HepG2 (cell line): ENCODE results near the gene SP6. TPM values are rescaled to one million over a fixed set of nuclear protein-coding genes. Genes with fewer than 3 reads are reported as not detected.

ENCODE experiments used
- CREM ChIP-seq, 2 experiments: sonication (generic) in 1 of 2; formaldehyde crosslinking in 1 of 2; IDR thresholded peaks; 2 replicates each; pipeline versions ENCODE4 v1.4.0 to v1.6.1; 2016 to 2020; ENCODE audit warnings: antibody characterized with exemption in 1 of 2, mild to moderate bottlenecking in 1 of 2, missing genetic modification reagents in 1 of 2
- FOXA1 ChIP-seq, 2 experiments: fragments of 450-650 bp in 1 of 2; sonication (generic) in 1 of 2; formaldehyde crosslinking in 1 of 2; IDR thresholded peaks; 2 replicates each; pipeline versions ENCODE4 v1.4.0 to v1.6.1; 2016 to 2020; ENCODE audit warnings: missing genetic modification reagents in 1 of 2
- GTF2F1 ChIP-seq: fragments of 150-350 bp; IDR thresholded peaks from 2 replicates; pipeline ENCODE4 v1.6.1; 2014; ENCODE audit warnings: low read length
- JUNB ChIP-seq: sonication (generic); formaldehyde crosslinking; IDR thresholded peaks from 2 replicates; pipeline ENCODE4 v1.8.0; 2022; ENCODE audit warnings: missing genetic modification reagents, mild to moderate bottlenecking, borderline replicate concordance
- MTF2 ChIP-seq: sonication (generic); formaldehyde crosslinking; IDR thresholded peaks from 2 replicates; pipeline ENCODE4 v1.5.0; 2020; ENCODE audit warnings: missing genetic modification reagents, borderline replicate concordance
- NFE2 ChIP-seq: sonication (generic); formaldehyde crosslinking; IDR thresholded peaks from 2 replicates; pipeline ENCODE4 v1.4.0; 2020; ENCODE audit warnings: missing genetic modification reagents
- PATZ1 ChIP-seq: sonication (generic); formaldehyde crosslinking; IDR thresholded peaks from 2 replicates; pipeline ENCODE4 v1.4.0; 2020; ENCODE audit warnings: missing genetic modification reagents
- RARA ChIP-seq: IDR thresholded peaks from 2 replicates; pipeline ENCODE4 v1.6.1; 2016; ENCODE audit warnings: missing genetic modification reagents, missing compliant biosample characterization
- RBAK ChIP-seq: sonication (generic); formaldehyde crosslinking; IDR thresholded peaks from 2 replicates; pipeline ENCODE4 v1.5.1; 2020; ENCODE audit warnings: mild to moderate bottlenecking, missing genetic modification reagents
- RERE ChIP-seq: IDR thresholded peaks from 2 replicates; pipeline ENCODE4 v1.6.1; 2016; ENCODE audit warnings: low read depth, missing genetic modification reagents, missing compliant biosample characterization
- SKIL ChIP-seq: sonication (generic); formaldehyde crosslinking; IDR thresholded peaks from 2 replicates; pipeline ENCODE4 v1.8.0; 2022; ENCODE audit warnings: missing genetic modification reagents, mild to moderate bottlenecking, moderate library complexity, borderline replicate concordance
- TCF7 ChIP-seq: sonication (generic); IDR thresholded peaks from 2 replicates; pipeline ENCODE4 v1.6.1; 2016; ENCODE audit warnings: antibody characterized with exemption, low read depth
- TEAD2 ChIP-seq: sonication (generic); formaldehyde crosslinking; IDR thresholded peaks from 2 replicates; pipeline ENCODE4 v1.9.0; 2021; ENCODE audit warnings: missing genetic modification reagents
- TEAD3 ChIP-seq: optimal IDR thresholded peaks from 2 replicates; pipeline ENCODE3; 2016; ENCODE audit warnings: borderline replicate concordance
- ZBTB33 ChIP-seq: sonication (generic); formaldehyde crosslinking; IDR thresholded peaks from 2 replicates; pipeline ENCODE4 v1.4.0; 2020; ENCODE audit warnings: missing genetic modification reagents
- ZNF383 ChIP-seq: sonication (generic); formaldehyde crosslinking; IDR thresholded peaks from 2 replicates; pipeline ENCODE4 v1.4.0; 2020; ENCODE audit warnings: missing genetic modification reagents, mild to moderate bottlenecking, borderline replicate concordance
- ZNF589 ChIP-seq: sonication (generic); formaldehyde crosslinking; conservative IDR thresholded peaks from 2 replicates; pipeline ENCODE4 v1.8.0; 2022; ENCODE audit warnings: mild to moderate bottlenecking, moderate library complexity, missing genetic modification reagents
- ZNF703 ChIP-seq: sonication (generic); formaldehyde crosslinking; IDR thresholded peaks from 2 replicates; pipeline ENCODE4 v1.5.1; 2020; ENCODE audit warnings: missing genetic modification reagents, mild to moderate bottlenecking, moderate library complexity, borderline replicate concordance
- polyA plus RNA-seq, 8 experiments: library from polyadenylated mRNA; depleted of rRNA in 3 of 8; stranded (reverse) in 7 of 8; unstranded in 1 of 8; fragments of >200 nt; fragmentation: Illumina TruSeq in 4 of 8; extraction: Trizol in 4 of 8; gene quantifications; 2 replicates each; pipeline versions ENCODE4 v1.2.1 to v1.2.3, GENCODE V29; 2011 to 2016; ENCODE audit warnings: low read depth in 4 of 8, missing spikeins in 1 of 8, mixed read lengths in 1 of 8; ENCODE audit not compliant: insufficient read depth in 1 of 8
- total RNA-seq, 5 experiments: library from RNA; depleted of rRNA; stranded (reverse); fragments of >200 nt; fragmentation: Illumina TruSeq; extraction: Trizol; gene quantifications; 2 replicates each; pipeline ENCODE4 v1.2.3, GENCODE V29; 2016; ENCODE audit warnings: low read depth in 1 of 5

Gene SP6
- total and polyA plus RNA-seq, 2 of the 13 experiments (the other 11 are each of a cell fraction or from before 2014, with no cell fraction given): 0.07 TPM

GRCh38 chr17:47810200-47810821 is 40.7 kb downstream of the SP6 start (continued):
- TF ChIP-seq RERE (CRISPR knock-in tag) (peak; percentile 65; the same call in 1 of the 2 replicates), CREM (IDR thresholded peaks at IDR 0.05) (peak; percentile 13; the same call in 1 of the 2 replicates), CREM (CRISPR knock-in tag; IDR thresholded peaks at IDR 0.05) (no peak), TEAD2 (CRISPR knock-in tag) (no peak), GTF2F1 (no peak), ZBTB33 (CRISPR knock-in tag) (peak; percentile 22; the same call in 1 of the 2 replicates), RARA (CRISPR knock-in tag) (peak; percentile 35), PATZ1 (no peak), TCF7 (peak; percentile 82), FOXA1 (IDR thresholded peaks at IDR 0.05) (no peak), FOXA1 (CRISPR knock-in tag; IDR thresholded peaks at IDR 0.05) (peak; percentile 47; the same call in 1 of the 2 replicates), NFE2 (CRISPR knock-in tag) (peak; percentile 16; the same call in 1 of the 2 replicates), ZNF589 (CRISPR knock-in tag) (no peak), ZNF383 (CRISPR knock-in tag) (no peak), JUNB (CRISPR knock-in tag) (peak; percentile 88), ZNF703 (no peak), RBAK (no peak), TEAD3 (peak; percentile 11), MTF2 (CRISPR knock-in tag) (no peak), SKIL (CRISPR knock-in tag) (no peak)
